K562 (cell line): ENCODE data around the gene PLA1A. TPM values are rescaled to one million over a fixed set of nuclear protein-coding genes. Genes with fewer than 3 reads are reported as not detected.

Experiments used
- ATAC-seq: fragments of 200-7000 bp; cut with Tn5 transposase; 3 replicates; pipeline ENCODE4 v1.9.1; 2020; ENCODE audit warnings: moderate library complexity
- BruUV-seq: library from RNA; stranded (reverse); fragments of 400-500 nt; replicated peaks from 2 replicates; lab custom pipeline; 2021; lab: Mats Ljungman, UMichigan
- CTCF ChIA-PET: fragments of 300-600 bp; formaldehyde crosslinking; extraction: SDS; loops from one replicate; lab custom pipeline; 2021; ENCODE audit warnings: low intra/inter-chr PET ratio; lab: Yijun Ruan, JAX
- POLR2A ChIA-PET: fragments of 300-600, 350-650 bp; sonication (Branson Sonifier 250); formaldehyde crosslinking; extraction: SDS; loops from one replicate; lab custom pipeline; 2021; ENCODE audit warnings: antibody characterized with exemption, inconsistent platforms; lab: Yijun Ruan, JAX
- DNase-seq, 4 experiments: peaks; one replicate each; pipeline versions ENCODE4 v3.0.0 to v3.0.0-alpha.2; 2011 to 2018; ENCODE audit warnings: low spot score in 3 of 4, mixed read lengths in 3 of 4; ENCODE audit errors: extremely low read depth in 1 of 4
- FAIRE-seq: peaks from 2 replicates; lab custom pipeline; 2011; peaks lifted over from hg19 to GRCh38; lab: Jason Lieb, UNC
- H2AFZ ChIP-seq: 2 replicates; pipeline ENCODE4 v1.6.0; 2011; ENCODE audit warnings: low read depth, low read length, control low read depth, inconsistent platforms
- H3K27ac ChIP-seq: fragments of 200-600 bp; 3 replicates; pipeline ENCODE4 v1.8.0; 2011; ENCODE audit warnings: low read depth, mild to moderate bottlenecking, control low read depth, inconsistent platforms, low read length, moderate library complexity, mixed read lengths; ENCODE audit errors: extremely low read depth
- H3K27me3 ChIP-seq, 2 experiments: fragments of 300-600 bp in 1 of 2; 2 replicates in 1 of 2; 3 replicates in 1 of 2; pipeline versions ENCODE4 v1.6.0 to v1.8.0; 2011; ENCODE audit warnings: inconsistent platforms in 2 of 2, low read length in 2 of 2, mild to moderate bottlenecking in 1 of 2, mixed read lengths in 1 of 2, moderate library complexity in 1 of 2; ENCODE audit not compliant: control insufficient read depth in 2 of 2, insufficient read depth in 2 of 2
- H3K36me3 ChIP-seq: fragments of 300-600 bp; 3 replicates; pipeline ENCODE4 v1.8.0; 2011; ENCODE audit warnings: mild to moderate bottlenecking, low read length, inconsistent platforms; ENCODE audit not compliant: control insufficient read depth, insufficient read depth
- H3K4me1 ChIP-seq, 2 experiments: fragments of 200-600 bp in 1 of 2; replicated peaks in 1 of 2; 2 replicates in 1 of 2; 3 replicates in 1 of 2; pipeline versions ENCODE4 v1.5.1 to v1.8.0; 2011; ENCODE audit warnings: inconsistent platforms in 2 of 2, low read length in 2 of 2, mild to moderate bottlenecking in 1 of 2, mixed read lengths in 1 of 2, moderate library complexity in 1 of 2; ENCODE audit not compliant: control insufficient read depth in 2 of 2, insufficient read depth in 2 of 2
- H3K4me2 ChIP-seq: 2 replicates; pipeline ENCODE4 v1.6.1; 2011; ENCODE audit warnings: low read length, control low read depth, inconsistent platforms, mixed read lengths; ENCODE audit not compliant: insufficient read depth
- H3K4me3 ChIP-seq: fragments of 200-600 bp; sonication (generic), shearing (Covaris generic); 2 replicates; pipeline ENCODE4 v1.5.1; 2016; ENCODE audit warnings: control low read depth, inconsistent platforms
- H3K79me2 ChIP-seq: fragments of 200-600 bp; 3 replicates; pipeline ENCODE4 v1.8.0; 2011; ENCODE audit warnings: low read length, inconsistent platforms; ENCODE audit not compliant: control insufficient read depth, insufficient read depth
- H3K9ac ChIP-seq, 2 experiments: 2 replicates each; pipeline versions ENCODE4 v1.6.0 to v1.6.1; 2011; ENCODE audit warnings: low read depth in 2 of 2, low read length in 2 of 2, control low read depth in 1 of 2, inconsistent platforms in 1 of 2, mild to moderate bottlenecking in 1 of 2, mixed read lengths in 1 of 2; ENCODE audit not compliant: insufficient read depth in 1 of 2
- H3K9me1 ChIP-seq: one replicate; pipeline ENCODE4 v1.6.0; 2011; ENCODE audit warnings: inconsistent platforms, mild to moderate bottlenecking, low read length, moderate library complexity; ENCODE audit not compliant: control insufficient read depth, insufficient read depth
- H3K9me3 ChIP-seq: replicated peaks from 2 replicates; pipeline ENCODE4 v1.5.1; 2011; ENCODE audit warnings: low read depth, low read length, inconsistent platforms; ENCODE audit not compliant: control insufficient read depth, insufficient read depth
- H4K20me1 ChIP-seq: replicated peaks from 2 replicates; pipeline ENCODE4 v1.6.1; 2011; ENCODE audit warnings: low read length, inconsistent platforms, mixed read lengths; ENCODE audit not compliant: control insufficient read depth, insufficient read depth
- HMBOX1 ChIP-seq: sonication (generic); IDR thresholded peaks from 2 replicates; pipeline ENCODE4 v1.6.1; 2016
- NR2C2 ChIP-seq, 2 experiments: fragments of 200-800 bp in 1 of 2; sonication (Bioruptor generic) in 1 of 2; sonication (generic) in 1 of 2; formaldehyde crosslinking in 1 of 2; IDR thresholded peaks; 2 replicates each; pipeline versions ENCODE4 v1.6.1 to v1.8.0; 2016 to 2022; ENCODE audit warnings: mild to moderate bottlenecking in 1 of 2, missing compliant biosample characterization in 1 of 2, missing genetic modification characterization in 1 of 2, missing genetic modification reagents in 1 of 2
- TRIM28 ChIP-seq: fragments of 450-650 bp; IDR thresholded peaks from 2 replicates; pipeline ENCODE4 v1.6.1; 2017
- WGBS: fragments of 100-300 bp; shearing (Covaris generic); methylation state at CpG from one replicate; pipeline ENCODE4 v1.1.6; 2016; ENCODE audit warnings: low coverage, mixed read lengths; ENCODE audit not compliant: insufficient coverage; ENCODE audit errors: missing lambda C conversion rate; 5-methylcytosine and 5-hydroxymethylcytosine counted together
- in situ Hi-C: fragments of 300-500 bp; cut with MboI; formaldehyde crosslinking; loops from 4 replicates; pipeline ENCODE4 v1.15.0; 2018; ENCODE audit warnings: inconsistent platforms, mixed read lengths
- intact Hi-C: fragments of 100-400 bp; cut with micrococcal nuclease; formaldehyde crosslinking; loops from 2 replicates; pipeline ENCODE4 v1.14.2; 2022
- polyA plus RNA-seq, 8 experiments: library from polyadenylated mRNA; depleted of rRNA in 4 of 8; stranded (reverse) in 5 of 8; unstranded in 3 of 8; fragments of >200 nt; fragmentation: Nextera tagmentation in 2 of 8; fragmentation: Illumina TruSeq in 1 of 8; extraction: Ambion mirVana in 2 of 8; extraction: Trizol in 1 of 8; gene quantifications; 2 replicates each; pipeline versions ENCODE4 v1.2.1 to v1.2.3, GENCODE V29; 2011 to 2014; ENCODE audit warnings: inconsistent platforms in 1 of 8, missing spikeins in 1 of 8
- total RNA-seq, 7 experiments: library from RNA; depleted of rRNA in 6 of 7; stranded (reverse); fragments of >200 nt in 6 of 7; fragmentation: Illumina TruSeq in 2 of 7; extraction: Trizol in 2 of 7; gene quantifications; 2 replicates each; pipeline versions ENCODE4 v1.2.1 to v1.2.3, GENCODE V29; 2011 to 2021; ENCODE audit warnings: low replicate concordance in 1 of 7
- TF ChIP-seq, protein P1 (sequence below): fragments of 450-650 bp; IDR thresholded peaks from 2 replicates; pipeline ENCODE4 v1.6.1; 2018; ENCODE audit not compliant: partially characterized antibody

PLA1A gene
- total and polyA plus RNA-seq, 9 of the 15 experiments (the other 6 are each of a cell fraction or from before 2014, with no cell fraction given): not detected

DNA sequence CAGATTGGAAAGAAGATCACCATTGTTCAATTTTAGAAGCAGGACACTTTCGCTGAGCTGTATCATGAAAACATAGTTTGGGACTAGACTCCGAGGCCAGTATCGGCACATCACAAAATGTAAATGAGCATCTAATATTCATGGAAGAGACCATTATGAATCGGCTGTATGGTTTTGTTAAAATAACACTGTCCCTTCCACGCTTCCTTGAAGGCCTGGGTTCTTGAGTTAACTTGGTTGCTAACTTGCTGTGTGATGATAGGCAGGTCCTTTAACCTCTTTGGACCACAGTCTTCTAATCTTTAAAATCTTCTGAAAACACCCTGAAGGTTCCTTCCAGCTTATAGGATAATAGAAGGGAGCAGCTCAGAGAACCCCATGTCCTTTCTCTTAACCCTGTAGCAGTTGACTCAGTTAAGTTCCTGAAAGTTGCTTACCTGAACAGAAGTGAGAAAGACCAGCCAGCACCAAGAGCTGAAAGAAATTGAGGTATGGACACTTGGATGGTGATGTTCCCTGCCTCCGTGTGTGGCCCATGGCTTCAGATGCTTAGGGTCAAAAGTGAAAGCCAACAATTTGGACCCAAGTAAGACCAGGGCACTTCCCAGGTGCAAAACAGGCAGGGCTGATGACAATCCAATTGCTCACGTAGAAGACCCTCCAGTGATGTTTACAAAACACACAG, 40.4 kb upstream of the PLA1A start:
- no peak overlapping the region; the same call in 1 of the 2 replicates for H3K4me3 ChIP-seq
- FAIRE-seq: peak; percentile 64
- no peaks in the 10 kb centered on the region for H3K9me3 ChIP-seq
- H3K4me2 ChIP-seq: peak overlapping the region; percentile 48
- POLR2A ChIA-PET: interaction anchor here (0.8 kb wide), 1 partner anchor 42 kb away, joined by 3 read pairs; no protein-coding TSS in a partner anchor
- H3K9ac ChIP-seq: 0 out of 4 replicates have a peak overlapping the region, but pooled peaks of 1 of the 2 experiments have one; percentile 25
- in situ Hi-C loops (no loop called here), intact Hi-C loops (loop anchor here (5.0 kb wide), 1 partner anchor 120 kb away; the partner anchor contains the start of gene COX17)
- peaks cover 0 to 12% of the 10 kb centered on the region in 2 experiments; a peak in 3 of 5 replicates for H3K4me1 ChIP-seq
- no peak for ATAC-seq
- TF ChIP-seq TRIM28: no peak
- TF ChIP-seq HMBOX1: peak; percentile 43; the same call in 1 of the 2 replicates
- TF ChIP-seq NR2C2 (CRISPR knock-in tag; IDR thresholded peaks at IDR 0.05): no peak
- TF ChIP-seq NR2C2 (tag; IDR thresholded peaks at IDR 0.05): 0 out of 2 replicates have a peak, but pooled peaks have one; percentile 63
- TF ChIP-seq, protein P1, sequence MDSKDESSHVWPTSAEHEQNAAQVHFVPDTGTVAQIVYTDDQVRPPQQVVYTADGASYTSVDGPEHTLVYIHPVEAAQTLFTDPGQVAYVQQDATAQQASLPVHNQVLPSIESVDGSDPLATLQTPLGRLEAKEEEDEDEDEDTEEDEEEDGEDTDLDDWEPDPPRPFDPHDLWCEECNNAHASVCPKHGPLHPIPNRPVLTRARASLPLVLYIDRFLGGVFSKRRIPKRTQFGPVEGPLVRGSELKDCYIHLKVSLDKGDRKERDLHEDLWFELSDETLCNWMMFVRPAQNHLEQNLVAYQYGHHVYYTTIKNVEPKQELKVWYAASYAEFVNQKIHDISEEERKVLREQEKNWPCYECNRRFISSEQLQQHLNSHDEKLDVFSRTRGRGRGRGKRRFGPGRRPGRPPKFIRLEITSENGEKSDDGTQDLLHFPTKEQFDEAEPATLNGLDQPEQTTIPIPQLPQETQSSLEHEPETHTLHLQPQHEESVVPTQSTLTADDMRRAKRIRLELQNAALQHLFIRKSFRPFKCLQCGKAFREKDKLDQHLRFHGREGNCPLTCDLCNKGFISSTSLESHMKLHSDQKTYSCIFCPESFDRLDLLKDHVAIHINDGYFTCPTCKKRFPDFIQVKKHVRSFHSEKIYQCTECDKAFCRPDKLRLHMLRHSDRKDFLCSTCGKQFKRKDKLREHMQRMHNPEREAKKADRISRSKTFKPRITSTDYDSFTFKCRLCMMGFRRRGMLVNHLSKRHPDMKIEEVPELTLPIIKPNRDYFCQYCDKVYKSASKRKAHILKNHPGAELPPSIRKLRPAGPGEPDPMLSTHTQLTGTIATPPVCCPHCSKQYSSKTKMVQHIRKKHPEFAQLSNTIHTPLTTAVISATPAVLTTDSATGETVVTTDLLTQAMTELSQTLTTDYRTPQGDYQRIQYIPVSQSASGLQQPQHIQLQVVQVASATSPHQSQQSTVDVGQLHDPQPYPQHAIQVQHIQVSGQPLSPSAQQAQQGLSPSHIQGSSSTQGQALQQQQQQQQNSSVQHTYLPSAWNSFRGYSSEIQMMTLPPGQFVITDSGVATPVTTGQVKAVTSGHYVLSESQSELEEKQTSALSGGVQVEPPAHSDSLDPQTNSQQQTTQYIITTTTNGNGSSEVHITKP: peak; percentile 83
- H3K36me3 ChIP-seq: no peaks in the 10 kb centered on the region
- H3K27ac ChIP-seq: peak overlapping the region; percentile 10; the same call in 1 of the 3 replicates
- H3K27me3 ChIP-seq: no peaks in the 10 kb centered on the region
- BruUV-seq: no TSS peak
- DNase-seq: peak in 1 of 4 experiments; percentile 17
- 25% methylated on average over 7 of the region's 7 CpGs for WGBS
- CTCF ChIA-PET: no interaction called here
- peaks cover 8% of the 10 kb centered on the region; the same call in 1 of the 3 replicates for H3K79me2 ChIP-seq
- peak overlapping the region; percentile 73 for H2AFZ ChIP-seq
- no peaks in the 10 kb centered on the region for H3K9me1 ChIP-seq
- no peaks in the 10 kb centered on the region for H4K20me1 ChIP-seq
